Activated CD4-positive, alpha-beta T cell treated with anti-CD3 and anti-CD28 coated beads, Interleukin-2, amount 10 ng/mL, durations not matched to agents 24 days and 14 days (primary cell): Measurements from ENCODE around the gene SLAMF1. TPM values are rescaled to one million over a fixed set of nuclear protein-coding genes. Genes with fewer than 3 reads are reported as not detected.
"Not testable (repeated sequence)": the region's sequence is repeated elsewhere in the genome, so short reads cannot be mapped to it uniquely, and the experiment has no call there.

Source experiments
- DNase-seq: peaks from one replicate; pipeline ENCODE4 v3.0.0; 2022
- H3K27ac Mint-ChIP-seq: one replicate; pipeline ENCODE4 v1.8.0; 2022; ENCODE audit warnings: mild to moderate bottlenecking, mixed read lengths
- H3K27me3 Mint-ChIP-seq: one replicate; pipeline ENCODE4 v1.8.0; 2022; ENCODE audit warnings: mixed read lengths
- H3K36me3 Mint-ChIP-seq: one replicate; pipeline ENCODE4 v1.8.0; 2022; ENCODE audit warnings: low read depth, mild to moderate bottlenecking, mixed read lengths
- H3K4me1 Mint-ChIP-seq: one replicate; pipeline ENCODE4 v1.8.0; 2021; ENCODE audit warnings: mixed read lengths
- H3K4me3 Mint-ChIP-seq: one replicate; pipeline ENCODE4 v1.8.0; 2022; ENCODE audit warnings: mild to moderate bottlenecking, moderate library complexity, mixed read lengths
- H3K9me3 Mint-ChIP-seq: one replicate; pipeline ENCODE4 v1.8.0; 2021; ENCODE audit warnings: mixed read lengths
- intact Hi-C: fragments of 100-400 bp; cut with micrococcal nuclease; formaldehyde crosslinking; loops from one replicate; pipeline ENCODE4 v1.15.1; 2023
- total RNA-seq: library from RNA; stranded (reverse); gene quantifications from 2 replicates; pipeline ENCODE4 v1.2.3, GENCODE V29; 2022

The SLAMF1 gene
- total RNA-seq, 1 donor from 2014 or later = 114 TPM

- H3K4me3 Mint-ChIP-seq = peak overlapping the region; percentile 59
- peaks cover 21% of the 10 kb centered on the region for H3K36me3 Mint-ChIP-seq
- no peaks in the 10 kb centered on the region for H3K27me3 Mint-ChIP-seq
These were observed 11.4 kb upstream of the SLAMF1 start for GRCh38 chr1:160658162-160658813.

DNA sequence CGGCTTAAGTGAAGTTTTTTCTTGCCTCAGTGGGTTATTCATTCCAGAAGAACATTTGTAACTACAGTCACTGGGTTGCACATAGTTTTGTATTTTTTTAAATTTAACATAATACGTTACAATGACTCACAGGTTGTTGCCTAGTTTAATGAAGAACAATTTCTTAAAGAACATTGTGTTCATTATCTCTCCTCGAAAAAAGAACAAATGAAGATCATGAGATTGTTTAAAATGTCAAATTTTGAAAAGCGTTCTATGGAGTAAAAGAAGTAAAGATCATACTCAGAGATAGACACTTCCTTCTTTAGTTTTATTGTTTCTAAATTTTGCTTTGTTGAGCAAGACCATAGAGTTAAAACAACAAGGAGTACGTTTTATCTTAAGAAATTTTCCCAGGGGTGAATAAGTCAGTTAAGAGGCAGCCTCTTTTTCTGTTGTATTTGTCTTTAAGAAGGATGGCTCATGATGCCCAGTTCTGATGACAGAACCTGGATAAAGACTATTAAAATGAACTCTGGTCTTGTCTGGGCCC, 10.5 kb upstream of the SLAMF1 start:
- peaks cover 21% of the 10 kb centered on the region for H3K9me3 Mint-ChIP-seq
- H3K27me3 Mint-ChIP-seq = no peaks in the 10 kb centered on the region
- intact Hi-C loops = no loop called here
- peak overlapping the region; percentile 76 for H3K27ac Mint-ChIP-seq
- DNase-seq = no peak
- H3K36me3 Mint-ChIP-seq = peaks cover 21% of the 10 kb centered on the region
- H3K4me1 Mint-ChIP-seq = peaks cover 68% of the 10 kb centered on the region
- H3K4me3 Mint-ChIP-seq = peak overlapping the region; percentile 46

More at GRCh38 chr1:160658162-160658813, 11.4 kb upstream of the SLAMF1 start:
- no peak for DNase-seq
- H3K9me3 Mint-ChIP-seq = peaks cover 21% of the 10 kb centered on the region
- intact Hi-C loops = no loop called here
- H3K27ac Mint-ChIP-seq = peak overlapping the region; percentile 81
- H3K4me1 Mint-ChIP-seq = peaks cover 68% of the 10 kb centered on the region

GRCh38 chr1:160656737-160657136, 9.9 kb upstream of the SLAMF1 start:
- Mint-ChIP-seq H3K9me3 (peaks cover 20% of the 10 kb centered on the region), H3K4me3 (peak overlapping the region; percentile 11), H3K4me1 (peaks cover 68% of the 10 kb centered on the region)

DNA sequence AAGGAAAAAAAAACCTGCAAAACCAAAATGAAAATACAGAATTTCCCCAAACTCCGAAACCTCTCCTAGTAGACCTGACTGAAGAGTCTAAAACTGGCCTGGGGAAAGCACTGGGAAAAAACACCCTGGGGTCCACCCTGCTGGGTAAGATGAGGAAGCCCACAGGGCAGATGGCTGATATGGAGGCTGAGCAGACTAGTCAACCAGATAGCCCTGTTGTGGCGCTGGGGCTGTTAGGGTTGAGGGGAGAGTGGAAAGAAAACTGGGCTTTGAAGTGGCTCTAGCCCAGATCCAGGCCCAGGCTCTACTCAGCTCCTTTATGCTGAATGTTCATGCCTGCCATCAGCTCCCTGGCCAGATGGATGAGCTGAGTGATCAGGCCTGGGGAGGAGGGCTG, 6.8 kb upstream of the SLAMF1 start:
- peaks cover 15% of the 10 kb centered on the region for H3K36me3 Mint-ChIP-seq
- no peaks in the 10 kb centered on the region for H3K27me3 Mint-ChIP-seq
- peaks cover 5% of the 10 kb centered on the region for H3K9me3 Mint-ChIP-seq
- peaks cover 72% of the 10 kb centered on the region for H3K4me1 Mint-ChIP-seq
- H3K4me3 Mint-ChIP-seq = no peak overlapping the region
- H3K27ac Mint-ChIP-seq = peak overlapping the region; percentile 30
- intact Hi-C loops = no loop called here
- no peak for DNase-seq

More at GRCh38 chr1:160656737-160657136, 9.9 kb upstream of the SLAMF1 start:
- H3K27me3 Mint-ChIP-seq = no peaks in the 10 kb centered on the region
- no peak for DNase-seq
- intact Hi-C loops = loop anchor here (1.0 kb wide), 1 partner anchor 9 kb away; the partner anchor contains the start of gene SLAMF1
- peak overlapping the region; percentile 76 for H3K27ac Mint-ChIP-seq
- H3K36me3 Mint-ChIP-seq = peaks cover 20% of the 10 kb centered on the region

- H3K36me3 Mint-ChIP-seq = peaks cover 14% of the 10 kb centered on the region
- H3K4me3 Mint-ChIP-seq = no peak overlapping the region
- peak overlapping the region; percentile 39 for H3K27ac Mint-ChIP-seq
- no peaks in the 10 kb centered on the region for H3K27me3 Mint-ChIP-seq
- H3K4me1 Mint-ChIP-seq = peaks cover 72% of the 10 kb centered on the region
- intact Hi-C loops = no loop called here
- peaks cover 5% of the 10 kb centered on the region for H3K9me3 Mint-ChIP-seq
- DNase-seq = no peak
These were observed 6.2 kb upstream of the SLAMF1 start for GRCh38 chr1:160652924-160653619.

- H3K27me3 Mint-ChIP-seq, H3K9me3 Mint-ChIP-seq, intact Hi-C loops, DNase-seq: not testable (repeated sequence)
- Mint-ChIP-seq H3K27ac (peak overlapping the region; percentile 39), H3K36me3 (peaks cover 16% of the 10 kb centered on the region), H3K4me3 (peak overlapping the region; percentile 13), H3K4me1 (peaks cover 68% of the 10 kb centered on the region)
These were observed 5.3 kb upstream of the SLAMF1 start for GRCh38 chr1:160652065-160652641.

DNA sequence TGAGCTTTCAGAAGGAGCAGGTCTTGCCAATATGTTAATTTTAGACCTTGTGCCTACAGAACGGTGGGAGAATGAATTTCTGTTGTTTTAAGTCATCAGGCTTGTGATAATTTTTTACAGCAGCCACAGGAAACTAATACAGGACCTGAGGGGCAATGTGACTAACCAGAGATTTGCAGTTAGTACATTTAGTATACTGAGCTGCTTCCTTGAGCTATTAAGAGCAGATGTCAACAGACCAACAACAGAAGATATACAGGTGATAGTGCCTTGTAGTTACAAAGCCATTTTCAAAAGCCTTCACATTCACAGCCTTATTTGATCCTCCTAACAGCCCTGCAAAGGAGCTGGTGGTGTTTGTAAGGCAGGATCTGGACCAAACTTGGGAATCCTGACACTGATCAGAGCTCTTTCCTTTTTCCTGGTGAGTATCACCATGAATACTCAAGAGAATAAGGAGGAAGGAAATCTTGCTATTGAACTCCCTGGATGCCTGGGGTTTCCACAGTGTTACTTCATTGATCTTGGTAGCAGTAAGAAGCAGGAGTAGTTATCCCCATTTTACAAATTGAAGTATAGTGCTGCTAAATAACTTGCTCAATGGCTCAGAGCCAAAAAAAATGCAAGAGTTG, 4.7 kb upstream of the SLAMF1 start:
- intact Hi-C loops = no loop called here
- peaks cover 16% of the 10 kb centered on the region for H3K36me3 Mint-ChIP-seq
- H3K4me1 Mint-ChIP-seq = peaks cover 62% of the 10 kb centered on the region

GRCh38 chr1:160647329-160647720, 481 bp upstream of the SLAMF1 start:
- no peak for DNase-seq

More for the DNA sequence above, 4.7 kb upstream of the SLAMF1 start:
- peak overlapping the region; percentile 22 for H3K27ac Mint-ChIP-seq
- no peak for DNase-seq
- no peak overlapping the region for H3K4me3 Mint-ChIP-seq
- peaks cover 5% of the 10 kb centered on the region for H3K9me3 Mint-ChIP-seq
- H3K27me3 Mint-ChIP-seq = no peaks in the 10 kb centered on the region

DNA sequence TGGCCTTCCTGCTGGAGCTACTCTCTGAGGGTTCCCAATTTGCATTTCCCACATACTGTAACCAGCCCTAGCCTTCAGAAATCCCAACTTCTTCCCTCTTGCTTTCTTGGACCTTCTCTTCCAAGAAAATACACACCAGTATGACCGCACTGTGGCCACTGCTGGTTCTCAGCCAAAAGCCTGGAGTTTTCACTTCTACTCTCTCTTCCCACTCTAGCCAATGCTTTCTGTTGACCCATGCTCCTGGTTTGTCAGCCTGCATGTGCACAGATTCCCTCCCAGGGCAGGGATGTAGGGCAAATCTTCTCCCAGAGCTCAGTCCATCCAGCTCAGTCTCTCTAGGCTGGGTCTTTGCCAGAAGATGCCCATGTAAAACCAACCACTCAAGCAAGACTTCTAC, 664 bp downstream of the SLAMF1 start:
- intact Hi-C loops = loop anchor here (10.0 kb wide), 1 partner anchor 1631 kb away; no protein-coding TSS in a partner anchor
- H3K27ac Mint-ChIP-seq = peak overlapping the region; percentile 98
- no peaks in the 10 kb centered on the region for H3K27me3 Mint-ChIP-seq
- DNase-seq = no peak
- H3K4me1 Mint-ChIP-seq = peaks cover 47% of the 10 kb centered on the region
- peaks cover 59% of the 10 kb centered on the region for H3K36me3 Mint-ChIP-seq
- peaks cover 5% of the 10 kb centered on the region for H3K9me3 Mint-ChIP-seq
- peak overlapping the region; percentile 98 for H3K4me3 Mint-ChIP-seq

More at GRCh38 chr1:160647329-160647720, 481 bp upstream of the SLAMF1 start:
- Mint-ChIP-seq H3K36me3 (peaks cover 54% of the 10 kb centered on the region), H3K4me3 (peak overlapping the region; percentile 98), H3K27me3 (no peaks in the 10 kb centered on the region), H3K27ac (peak overlapping the region; percentile 98), H3K4me1 (peaks cover 49% of the 10 kb centered on the region), H3K9me3 (peaks cover 5% of the 10 kb centered on the region)
- intact Hi-C loops = loop anchor here (1.0 to 10.0 kb wide), 6 partner anchors 9 to 1633 kb away; partner anchors contain the start of gene CD48

GRCh38 chr1:160645386-160646130, 1.3 kb downstream of the SLAMF1 start:
- no peaks in the 10 kb centered on the region for H3K27me3 Mint-ChIP-seq
- H3K27ac Mint-ChIP-seq = peak overlapping the region; percentile 98
- no peak for DNase-seq
- H3K36me3 Mint-ChIP-seq = peaks cover 60% of the 10 kb centered on the region
- peaks cover 46% of the 10 kb centered on the region for H3K4me1 Mint-ChIP-seq
- peak overlapping the region; percentile 98 for H3K4me3 Mint-ChIP-seq
- H3K9me3 Mint-ChIP-seq = peaks cover 1% of the 10 kb centered on the region
- intact Hi-C loops = loop anchor here (10.0 kb wide), 1 partner anchor 1631 kb away; no protein-coding TSS in a partner anchor

GRCh38 chr1:160644399-160644798, 2.4 kb downstream of the SLAMF1 start:
- H3K27me3 Mint-ChIP-seq = no peaks in the 10 kb centered on the region
- peak overlapping the region; percentile 98 for H3K4me3 Mint-ChIP-seq
- H3K36me3 Mint-ChIP-seq = peaks cover 65% of the 10 kb centered on the region
- intact Hi-C loops = loop anchor here (10.0 kb wide), 1 partner anchor 1630 kb away; no protein-coding TSS in a partner anchor
- peaks cover 50% of the 10 kb centered on the region for H3K4me1 Mint-ChIP-seq
- DNase-seq = no peak
- no peaks in the 10 kb centered on the region for H3K9me3 Mint-ChIP-seq
- H3K27ac Mint-ChIP-seq = peak overlapping the region; percentile 98

GRCh38 chr1:160643138-160643537, 3.7 kb downstream of the SLAMF1 start:
- Mint-ChIP-seq H3K4me3 (peak overlapping the region; percentile 98), H3K9me3 (no peaks in the 10 kb centered on the region), H3K27ac (peak overlapping the region; percentile 98), H3K4me1 (peaks cover 53% of the 10 kb centered on the region), H3K36me3 (peaks cover 70% of the 10 kb centered on the region), H3K27me3 (no peaks in the 10 kb centered on the region)
- DNase-seq = no peak
- intact Hi-C loops = loop anchor here (10.0 kb wide), 1 partner anchor 1628 kb away; no protein-coding TSS in a partner anchor

- Mint-ChIP-seq H3K4me1 (peaks cover 56% of the 10 kb centered on the region), H3K27ac (peak overlapping the region; percentile 98), H3K36me3 (peaks cover 77% of the 10 kb centered on the region), H3K9me3 (no peaks in the 10 kb centered on the region), H3K4me3 (peak overlapping the region; percentile 98), H3K27me3 (no peaks in the 10 kb centered on the region)
- DNase-seq = no peak
- intact Hi-C loops = loop anchor here (10.0 kb wide), 1 partner anchor 1627 kb away; no protein-coding TSS in a partner anchor
These were observed 4.6 kb downstream of the SLAMF1 start for GRCh38 chr1:160642281-160642644.
